T-helper 22 cell (primary cell): Measurements from ENCODE around the gene TIGIT.
"Not testable (repeated sequence)": the region's sequence is repeated elsewhere in the genome, so short reads cannot be mapped to it uniquely, and the experiment has no call there.

ENCODE experiments used
- DNase-seq: peaks from one replicate; pipeline ENCODE4 v3.0.0-alpha.2; 2020; ENCODE audit warnings: low read depth

The TIGIT gene

GRCh38 chr3:114293838-114294535 is at the start of gene TIGIT:
TIGIT (plus strand) TSS chr3:114294028; CDS start chr3:114294062, 34 bp downstream.
- no peak for DNase-seq

GRCh38 chr3:114252954-114253353 is 40.9 kb upstream of the TIGIT start:
- no peak for DNase-seq

GRCh38 chr3:114253505-114253904 is 40.3 kb upstream of the TIGIT start:
- no peak for DNase-seq

- no peak for DNase-seq
These were observed 34.3 kb upstream of the TIGIT start for GRCh38 chr3:114259566-114259965.

GRCh38 chr3:114260152-114260551 is 33.7 kb upstream of the TIGIT start:
- DNase-seq, result no peak

- no peak for DNase-seq
These were observed 23.8 kb upstream of the TIGIT start for GRCh38 chr3:114270019-114270418.

- no peak for DNase-seq
These were observed 21.6 kb upstream of the TIGIT start for GRCh38 chr3:114272271-114272670.

- DNase-seq, result no peak
These were observed 18.9 kb upstream of the TIGIT start for GRCh38 chr3:114274929-114275328.

GRCh38 chr3:114276856-114277255 is 17.0 kb upstream of the TIGIT start:
- DNase-seq, result not testable (repeated sequence)

- no peak for DNase-seq
These were observed 9.2 kb upstream of the TIGIT start for GRCh38 chr3:114284644-114285043.

GRCh38 chr3:114285648-114286230 is 8.1 kb upstream of the TIGIT start:
- DNase-seq, result no peak

GRCh38 chr3:114286266-114286665 is 7.6 kb upstream of the TIGIT start:
- no peak for DNase-seq

GRCh38 chr3:114290911-114291901 is 2.6 kb upstream of the TIGIT start:
- DNase-seq, result peak; percentile 71

- no peak for DNase-seq
These were observed 1.2 kb downstream of the TIGIT start for GRCh38 chr3:114294940-114295480.

- no peak for DNase-seq
These were observed 2.1 kb downstream of the TIGIT start for GRCh38 chr3:114295946-114296345.

GRCh38 chr3:114299421-114299820 is 5.6 kb downstream of the TIGIT start:
- DNase-seq, result no peak

GRCh38 chr3:114299941-114300624 is 6.3 kb downstream of the TIGIT start:
- no peak for DNase-seq

- DNase-seq, result no peak
These were observed 13.5 kb downstream of the TIGIT start for GRCh38 chr3:114307222-114307830.

- DNase-seq, result no peak
These were observed 14.0 kb downstream of the TIGIT start for GRCh38 chr3:114307832-114308231.

- DNase-seq, result no peak
These were observed 14.5 kb downstream of the TIGIT start for GRCh38 chr3:114308377-114308776.

GRCh38 chr3:114308830-114309229 is 15.0 kb downstream of the TIGIT start:
- DNase-seq, result peak; percentile 56
